Measurements from ENCODE around the gene APOA5. TPM values are rescaled to one million over a fixed set of nuclear protein-coding genes. Genes with fewer than 3 reads are reported as not detected.

The APOA5 gene
- not detected in 2 replicates for total RNA-seq (2012; rRNA removed)
- polyA plus RNA-seq (2012; rRNA removed): not detected in 2 replicates
- polyA plus RNA-seq (2012; cell fraction: cytosol; rRNA removed): not detected in 2 replicates
- polyA plus RNA-seq (2012; cell fraction: nucleus; rRNA removed; ENCODE audit: low replicate concordance): not detected in 2 replicates
- not detected for Bru-seq, nascent RNA
- not detected for BruChase-seq, experiment 1, labeled RNA remaining after a 6-hour chase
- not detected for BruChase-seq, experiment 2, labeled RNA remaining after a 2-hour chase
- long read RNA-seq: 0 reads

GRCh38 chr11:116791813-116792143 lies at the start of gene APOA5:
Gene APOA5 (minus strand): TSS chr11:116791879. CDS start chr11:116791860, 19 bp downstream.
- Histone ChIP-seq H2BK20ac (ENCODE audit: low read depth, low read length) (no peak within 1 kb of the TSS), H3K79me1 (ENCODE audit: low read depth in 1 of 2, low read length in 2 of 2) (peaks cover 11 to 20% of the 10 kb centered on the region in 2 experiments), H3K4ac (ENCODE audit: low read depth, low read length) (peak within 1 kb of the TSS; percentile 50), H4K8ac (ENCODE audit: low read depth in 2 of 2, low read length in 2 of 2) (no peak within 1 kb of the TSS), H2AK5ac (ENCODE audit: low read depth, low read length) (peak within 1 kb of the TSS; percentile 40; the same call in 1 of the 2 replicates), H3K23ac (ENCODE audit: low read depth, low read length) (0 out of 2 replicates have a peak within 1 kb of the TSS, but pooled peaks have one; percentile 1), H3K4me1 (ENCODE audit: control insufficient read depth, insufficient read depth, low read length) (peaks cover 6% of the 10 kb centered on the region), H3K9me3 (ENCODE audit: control insufficient read depth, insufficient read depth, low read length) (no peaks in the 10 kb centered on the region), H3K36me3 (ENCODE audit: control insufficient read depth, insufficient read depth, low read length) (no peaks in the 10 kb centered on the region; the same call in 1 of the 2 replicates), H2BK5ac (ENCODE audit: low read depth, low read length, poor library complexity, severe bottlenecking) (no peak within 1 kb of the TSS), H4K91ac (ENCODE audit: insufficient read depth, low read depth, low read length) (no peak within 1 kb of the TSS), H3K14ac (replicated peaks; ENCODE audit: low read depth, low read length) (no peak within 1 kb of the TSS), H2BK15ac (ENCODE audit: low read depth, low read length) (no peak within 1 kb of the TSS), H2AFZ (replicated peaks; ENCODE audit: low read length, poor library complexity) (peak within 1 kb of the TSS; percentile 88), H2BK120ac (ENCODE audit: low read depth, low read length) (no peak within 1 kb of the TSS), H4K20me1 (ENCODE audit: insufficient read depth, low read length) (no peaks in the 10 kb centered on the region), H3K4me3 (ENCODE audit: insufficient read depth, low read depth, low read length) (no peak within 1 kb of the TSS), H3K9me1 (ENCODE audit: insufficient read depth, low read length) (peaks cover 13% of the 10 kb centered on the region), H4K5ac (ENCODE audit: low read depth, low read length) (no peak within 1 kb of the TSS), H2AK9ac (replicated peaks; ENCODE audit: low read depth, low read length, poor library complexity) (peak within 1 kb of the TSS; percentile 2), H3K18ac (ENCODE audit: low read depth, low read length) (no peak within 1 kb of the TSS), H3K4me2 (ENCODE audit: low read depth, low read length) (peak within 1 kb of the TSS; percentile 27; the same call in 1 of the 2 replicates), H3K56ac (ENCODE audit: extremely low read depth, insufficient read depth, low read length) (no peak within 1 kb of the TSS), H3K27ac (ENCODE audit: insufficient read depth, low read length) (no peak within 1 kb of the TSS), H3K9ac (ENCODE audit: low read depth, low read length) (no peak within 1 kb of the TSS), H3K27me3 (ENCODE audit: control insufficient read depth, insufficient read depth, low read length) (no peaks in the 10 kb centered on the region)
- in situ Hi-C loops (cut with MboI; ENCODE audit: low sequenced_read_pairs): loop anchor here (5.0 kb wide), 1 partner anchor 311 kb away; no protein-coding TSS in a partner anchor
- POLR2A ChIA-PET (ENCODE audit: unreplicated experiment): interaction anchor here (0.6 kb wide), 1 partner anchor 315 kb away, joined by 20 read pairs; no protein-coding TSS in a partner anchor
- no TSS peak for BruUV-seq (replicated peaks)
- intact Hi-C loops (cut with micrococcal nuclease): loop anchor here (1.0 to 5.0 kb wide), 3 partner anchors 81 to 315 kb away; partner anchors contain the start of gene SIK3
- DNase-seq (no peak), ATAC-seq (ENCODE audit: low read depth) (no peak)
- WGBS, 2 experiments (ENCODE audit: extremely low coverage in 2 of 2, insufficient read length in 1 of 2): 100% methylated on average over 2 of the region's 7 CpGs; no CpG with 5 or more reads in 1 of the 2 experiments
- dilution Hi-C loops (cut with HindIII; ENCODE audit: low sequenced_read_pairs, unreplicated experiment): no loop called here
- CTCF ChIA-PET: interaction anchor here (0.6 to 2.3 kb wide), 14 partner anchors 8 to 430 kb away, joined by 3 to 30 read pairs (median 4); partner anchors contain the start of gene SIK3
- TF ChIP-seq FOS (IDR thresholded peaks at IDR 0.05; ENCODE audit: low read depth, low read length): no peak

All from IMR-90 (cell line).